ENCODE results near the gene B4GAT1. TPM values are rescaled to one million over a fixed set of nuclear protein-coding genes. Genes with fewer than 3 reads are reported as not detected.

Gene B4GAT1
- total and polyA plus RNA-seq, 10 of the 15 experiments (the other 5 are each of a cell fraction or from before 2014, with no cell fraction given) = 0.55 to 11.1 (median 4.3) TPM

DNA sequence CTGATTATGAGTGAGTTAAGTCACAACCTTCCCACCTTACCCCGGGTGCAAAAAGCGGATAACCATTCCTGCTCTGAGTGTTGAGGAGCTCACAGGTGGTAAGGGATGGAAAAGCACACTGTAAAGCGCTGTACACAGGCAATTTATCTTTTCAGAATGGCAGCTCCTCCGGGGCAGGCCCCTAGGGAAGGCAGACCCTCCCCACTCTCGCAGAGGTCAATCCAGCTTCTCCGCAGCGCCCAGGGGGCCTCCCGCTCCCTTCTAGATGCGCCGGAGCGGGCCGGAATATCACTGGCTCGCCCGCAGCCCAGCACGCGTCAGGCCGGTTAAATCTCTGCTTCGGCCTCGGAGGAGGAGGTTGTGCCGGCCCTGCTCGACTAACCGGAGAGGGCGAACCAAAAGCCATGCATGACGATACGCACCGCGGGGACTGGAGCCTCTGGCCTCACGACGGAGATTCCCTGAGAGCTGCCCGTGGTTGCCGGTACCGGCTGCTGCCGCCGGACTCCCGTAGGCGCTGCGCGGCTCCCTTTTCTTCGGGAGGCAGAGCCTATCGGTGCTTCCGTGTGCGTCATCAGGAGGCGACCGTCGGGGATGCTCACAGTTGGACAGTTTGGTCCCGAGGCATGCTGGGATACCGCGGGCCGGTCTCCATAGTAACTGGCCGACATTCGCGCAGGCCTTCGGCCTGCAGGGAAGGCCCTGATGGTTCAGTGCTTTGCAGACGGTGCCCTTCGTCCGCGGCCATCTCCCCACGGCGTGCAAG is 2.7 kb downstream of the B4GAT1 start, which contains the start of gene BRMS1 (continued):
- TF ChIP-seq PML (IDR thresholded peaks at IDR 0.05; ENCODE audit: low read length) (peak; percentile 83; the same call in 1 of the 2 replicates), SIX5 (IDR thresholded peaks at IDR 0.05; ENCODE audit: low read depth, low read length, severe bottlenecking) (peak; percentile 62), PAX5 (IDR thresholded peaks at IDR 0.05; ENCODE audit: borderline replicate concordance, low read depth, low read length) (peak; percentile 58; the same call in 1 of the 2 replicates), HDAC6 (IDR thresholded peaks at IDR 0.05; ENCODE audit: unreplicated experiment) (peak; percentile 42), LARP7 (IDR thresholded peaks at IDR 0.05) (peak; percentile 58; the same call in 1 of the 2 replicates), BMI1 (IDR thresholded peaks at IDR 0.05; ENCODE audit: borderline replicate concordance) (peak; percentile 90), ZNF24 (IDR thresholded peaks at IDR 0.05) (no peak), SMC3 (IDR thresholded peaks at IDR 0.05; ENCODE audit: borderline replicate concordance, low read length) (no peak), NFYB (IDR thresholded peaks at IDR 0.05; ENCODE audit: insufficient read depth, low read depth, low read length) (peak; percentile 80), STAT1 (conservative IDR thresholded peaks at IDR 0.05) (0 out of 2 replicates have a peak, but pooled peaks have one; percentile 33), SIN3A (IDR thresholded peaks at IDR 0.05; ENCODE audit: low read depth, low read length) (peak; percentile 98), ZNF217 (IDR thresholded peaks at IDR 0.05) (no peak), ZNF384 (IDR thresholded peaks at IDR 0.05; ENCODE audit: borderline replicate concordance, low read depth, low read length) (no peak), CREB1 (IDR thresholded peaks at IDR 0.05; ENCODE audit: low read depth) (peak; percentile 99)
- TF ChIP-seq, protein P1, sequence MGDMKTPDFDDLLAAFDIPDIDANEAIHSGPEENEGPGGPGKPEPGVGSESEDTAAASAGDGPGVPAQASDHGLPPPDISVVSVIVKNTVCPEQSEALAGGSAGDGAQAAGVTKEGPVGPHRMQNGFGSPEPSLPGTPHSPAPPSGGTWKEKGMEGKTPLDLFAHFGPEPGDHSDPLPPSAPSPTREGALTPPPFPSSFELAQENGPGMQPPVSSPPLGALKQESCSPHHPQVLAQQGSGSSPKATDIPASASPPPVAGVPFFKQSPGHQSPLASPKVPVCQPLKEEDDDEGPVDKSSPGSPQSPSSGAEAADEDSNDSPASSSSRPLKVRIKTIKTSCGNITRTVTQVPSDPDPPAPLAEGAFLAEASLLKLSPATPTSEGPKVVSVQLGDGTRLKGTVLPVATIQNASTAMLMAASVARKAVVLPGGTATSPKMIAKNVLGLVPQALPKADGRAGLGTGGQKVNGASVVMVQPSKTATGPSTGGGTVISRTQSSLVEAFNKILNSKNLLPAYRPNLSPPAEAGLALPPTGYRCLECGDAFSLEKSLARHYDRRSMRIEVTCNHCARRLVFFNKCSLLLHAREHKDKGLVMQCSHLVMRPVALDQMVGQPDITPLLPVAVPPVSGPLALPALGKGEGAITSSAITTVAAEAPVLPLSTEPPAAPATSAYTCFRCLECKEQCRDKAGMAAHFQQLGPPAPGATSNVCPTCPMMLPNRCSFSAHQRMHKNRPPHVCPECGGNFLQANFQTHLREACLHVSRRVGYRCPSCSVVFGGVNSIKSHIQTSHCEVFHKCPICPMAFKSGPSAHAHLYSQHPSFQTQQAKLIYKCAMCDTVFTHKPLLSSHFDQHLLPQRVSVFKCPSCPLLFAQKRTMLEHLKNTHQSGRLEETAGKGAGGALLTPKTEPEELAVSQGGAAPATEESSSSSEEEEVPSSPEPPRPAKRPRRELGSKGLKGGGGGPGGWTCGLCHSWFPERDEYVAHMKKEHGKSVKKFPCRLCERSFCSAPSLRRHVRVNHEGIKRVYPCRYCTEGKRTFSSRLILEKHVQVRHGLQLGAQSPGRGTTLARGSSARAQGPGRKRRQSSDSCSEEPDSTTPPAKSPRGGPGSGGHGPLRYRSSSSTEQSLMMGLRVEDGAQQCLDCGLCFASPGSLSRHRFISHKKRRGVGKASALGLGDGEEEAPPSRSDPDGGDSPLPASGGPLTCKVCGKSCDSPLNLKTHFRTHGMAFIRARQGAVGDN (IDR thresholded peaks at IDR 0.05) = peak; percentile 35; the same call in 1 of the 2 replicates
- TF ChIP-seq, protein P2, sequence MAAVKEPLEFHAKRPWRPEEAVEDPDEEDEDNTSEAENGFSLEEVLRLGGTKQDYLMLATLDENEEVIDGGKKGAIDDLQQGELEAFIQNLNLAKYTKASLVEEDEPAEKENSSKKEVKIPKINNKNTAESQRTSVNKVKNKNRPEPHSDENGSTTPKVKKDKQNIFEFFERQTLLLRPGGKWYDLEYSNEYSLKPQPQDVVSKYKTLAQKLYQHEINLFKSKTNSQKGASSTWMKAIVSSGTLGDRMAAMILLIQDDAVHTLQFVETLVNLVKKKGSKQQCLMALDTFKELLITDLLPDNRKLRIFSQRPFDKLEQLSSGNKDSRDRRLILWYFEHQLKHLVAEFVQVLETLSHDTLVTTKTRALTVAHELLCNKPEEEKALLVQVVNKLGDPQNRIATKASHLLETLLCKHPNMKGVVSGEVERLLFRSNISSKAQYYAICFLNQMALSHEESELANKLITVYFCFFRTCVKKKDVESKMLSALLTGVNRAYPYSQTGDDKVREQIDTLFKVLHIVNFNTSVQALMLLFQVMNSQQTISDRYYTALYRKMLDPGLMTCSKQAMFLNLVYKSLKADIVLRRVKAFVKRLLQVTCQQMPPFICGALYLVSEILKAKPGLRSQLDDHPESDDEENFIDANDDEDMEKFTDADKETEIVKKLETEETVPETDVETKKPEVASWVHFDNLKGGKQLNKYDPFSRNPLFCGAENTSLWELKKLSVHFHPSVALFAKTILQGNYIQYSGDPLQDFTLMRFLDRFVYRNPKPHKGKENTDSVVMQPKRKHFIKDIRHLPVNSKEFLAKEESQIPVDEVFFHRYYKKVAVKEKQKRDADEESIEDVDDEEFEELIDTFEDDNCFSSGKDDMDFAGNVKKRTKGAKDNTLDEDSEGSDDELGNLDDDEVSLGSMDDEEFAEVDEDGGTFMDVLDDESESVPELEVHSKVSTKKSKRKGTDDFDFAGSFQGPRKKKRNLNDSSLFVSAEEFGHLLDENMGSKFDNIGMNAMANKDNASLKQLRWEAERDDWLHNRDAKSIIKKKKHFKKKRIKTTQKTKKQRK (IDR thresholded peaks at IDR 0.05; ENCODE audit: low read depth, low read length) = 0 out of 2 replicates have a peak, but pooled peaks have one; percentile 5
- TF ChIP-seq, protein P3, sequence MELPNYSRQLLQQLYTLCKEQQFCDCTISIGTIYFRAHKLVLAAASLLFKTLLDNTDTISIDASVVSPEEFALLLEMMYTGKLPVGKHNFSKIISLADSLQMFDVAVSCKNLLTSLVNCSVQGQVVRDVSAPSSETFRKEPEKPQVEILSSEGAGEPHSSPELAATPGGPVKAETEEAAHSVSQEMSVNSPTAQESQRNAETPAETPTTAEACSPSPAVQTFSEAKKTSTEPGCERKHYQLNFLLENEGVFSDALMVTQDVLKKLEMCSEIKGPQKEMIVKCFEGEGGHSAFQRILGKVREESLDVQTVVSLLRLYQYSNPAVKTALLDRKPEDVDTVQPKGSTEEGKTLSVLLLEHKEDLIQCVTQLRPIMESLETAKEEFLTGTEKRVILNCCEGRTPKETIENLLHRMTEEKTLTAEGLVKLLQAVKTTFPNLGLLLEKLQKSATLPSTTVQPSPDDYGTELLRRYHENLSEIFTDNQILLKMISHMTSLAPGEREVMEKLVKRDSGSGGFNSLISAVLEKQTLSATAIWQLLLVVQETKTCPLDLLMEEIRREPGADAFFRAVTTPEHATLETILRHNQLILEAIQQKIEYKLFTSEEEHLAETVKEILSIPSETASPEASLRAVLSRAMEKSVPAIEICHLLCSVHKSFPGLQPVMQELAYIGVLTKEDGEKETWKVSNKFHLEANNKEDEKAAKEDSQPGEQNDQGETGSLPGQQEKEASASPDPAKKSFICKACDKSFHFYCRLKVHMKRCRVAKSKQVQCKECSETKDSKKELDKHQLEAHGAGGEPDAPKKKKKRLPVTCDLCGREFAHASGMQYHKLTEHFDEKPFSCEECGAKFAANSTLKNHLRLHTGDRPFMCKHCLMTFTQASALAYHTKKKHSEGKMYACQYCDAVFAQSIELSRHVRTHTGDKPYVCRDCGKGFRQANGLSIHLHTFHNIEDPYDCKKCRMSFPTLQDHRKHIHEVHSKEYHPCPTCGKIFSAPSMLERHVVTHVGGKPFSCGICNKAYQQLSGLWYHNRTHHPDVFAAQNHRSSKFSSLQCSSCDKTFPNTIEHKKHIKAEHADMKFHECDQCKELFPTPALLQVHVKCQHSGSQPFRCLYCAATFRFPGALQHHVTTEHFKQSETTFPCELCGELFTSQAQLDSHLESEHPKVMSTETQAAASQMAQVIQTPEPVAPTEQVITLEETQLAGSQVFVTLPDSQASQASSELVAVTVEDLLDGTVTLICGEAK (IDR thresholded peaks at IDR 0.05; ENCODE audit: borderline replicate concordance) = peak; percentile 55; the same call in 1 of the 2 replicates
